GM18858 (cell line): Measurements from ENCODE around the gene C1QTNF1.

Source experiments
- ATAC-seq: cut with Tn5 transposase; IDR thresholded peaks from one replicate; pipeline ENCODE4 v1.9.1; 2021; ENCODE audit not compliant: unreplicated experiment

C1QTNF1 gene, protein sequence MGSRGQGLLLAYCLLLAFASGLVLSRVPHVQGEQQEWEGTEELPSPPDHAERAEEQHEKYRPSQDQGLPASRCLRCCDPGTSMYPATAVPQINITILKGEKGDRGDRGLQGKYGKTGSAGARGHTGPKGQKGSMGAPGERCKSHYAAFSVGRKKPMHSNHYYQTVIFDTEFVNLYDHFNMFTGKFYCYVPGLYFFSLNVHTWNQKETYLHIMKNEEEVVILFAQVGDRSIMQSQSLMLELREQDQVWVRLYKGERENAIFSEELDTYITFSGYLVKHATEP

GRCh38 chr17:79023886-79024771 is at the start of gene C1QTNF1:
TSS of gene C1QTNF1 (plus strand) at chr17:79024169. CDS start at chr17:79043969, 19,800 bp downstream.
- ATAC-seq = no peak

DNA sequence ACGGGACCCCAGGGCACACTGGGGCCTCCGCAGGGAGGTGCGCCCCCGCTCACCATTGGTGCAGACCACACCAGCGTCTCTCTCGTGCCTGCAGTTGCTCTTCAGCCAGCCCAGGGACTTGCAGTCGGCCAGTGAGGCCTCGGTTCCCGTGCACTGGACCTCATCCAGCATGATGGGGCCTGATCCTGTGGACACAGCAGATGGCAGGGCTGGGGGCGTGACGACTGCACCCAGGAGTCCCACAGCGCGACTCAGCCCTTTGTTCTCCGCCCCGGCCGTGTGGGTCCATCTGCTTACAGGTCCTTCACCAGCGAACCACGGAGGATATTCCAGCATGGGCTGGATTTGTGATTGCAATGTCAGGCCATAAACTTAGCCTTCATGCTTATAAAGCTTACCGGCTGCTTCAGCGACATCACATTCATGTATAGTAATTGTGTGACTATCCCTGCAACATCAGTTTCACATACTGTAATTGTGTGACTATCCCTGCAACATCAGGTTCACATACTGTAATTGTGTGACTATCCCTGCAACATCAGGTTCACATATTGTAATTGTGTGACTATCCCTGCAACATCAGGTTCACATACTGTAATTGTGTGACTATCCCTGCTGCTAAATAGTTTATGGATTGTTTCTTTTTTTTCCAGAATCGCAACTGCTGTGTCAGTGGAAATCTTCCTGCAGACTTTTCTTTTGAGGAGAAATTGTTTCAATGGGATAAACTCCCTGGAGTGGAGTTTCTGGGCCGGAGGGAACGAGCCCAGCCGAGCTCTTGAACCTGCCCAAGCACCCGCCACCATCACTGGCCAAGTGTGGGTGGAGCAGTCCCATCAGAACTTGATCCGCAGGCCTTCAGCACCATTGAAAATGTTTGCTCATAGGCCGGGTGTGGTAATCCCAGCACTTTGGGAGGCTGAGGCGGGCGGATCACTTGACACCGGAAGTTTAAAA is 49.1 kb upstream of the C1QTNF1 start:
- no peak for ATAC-seq

- ATAC-seq = no peak
Measured at GRCh38 chr17:78976907-78977680, 46.9 kb upstream of the C1QTNF1 start.

DNA sequence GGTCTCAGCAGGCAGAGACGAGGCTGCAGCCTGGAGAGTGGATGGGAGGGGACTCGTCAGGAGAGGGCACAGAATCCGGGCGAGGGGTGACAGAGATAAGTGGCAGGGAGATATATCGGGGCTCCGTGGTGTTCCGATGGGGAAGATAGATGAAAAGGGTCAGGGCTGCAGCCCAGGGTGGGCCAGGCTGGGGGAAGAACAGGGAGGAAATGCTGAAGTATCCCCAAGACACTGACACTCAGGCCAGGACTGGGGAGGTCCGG is 46.4 kb upstream of the C1QTNF1 start:
- ATAC-seq = no peak

GRCh38 chr17:78977997-78978973 is 45.7 kb upstream of the C1QTNF1 start:
- no peak for ATAC-seq

- ATAC-seq = no peak
Measured at GRCh38 chr17:78979780-78980623, 44.0 kb upstream of the C1QTNF1 start, which contains the start of gene LGALS3BP. TSS of gene LGALS3BP (minus strand) at chr17:78979923. CDS start at chr17:78977191, 2,732 bp downstream.

DNA sequence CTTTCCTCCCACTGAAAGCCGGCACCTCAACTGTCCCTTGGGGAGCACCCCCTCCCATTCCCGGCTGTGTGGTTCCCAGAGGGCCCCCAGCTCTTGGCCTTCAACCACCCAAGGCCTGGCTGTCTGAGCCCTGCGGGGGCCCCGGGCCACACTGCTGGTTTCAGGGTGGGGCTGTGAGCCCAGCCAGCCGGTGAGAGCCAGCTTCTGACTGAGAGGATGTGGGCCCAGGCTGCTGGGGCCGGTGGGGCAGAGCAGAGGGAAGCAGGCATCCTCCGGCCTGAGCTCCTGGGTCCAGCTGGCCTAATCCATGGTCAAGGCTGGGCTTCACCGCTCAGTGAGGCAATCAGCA is 43.4 kb upstream of the C1QTNF1 start:
- ATAC-seq = no peak

DNA sequence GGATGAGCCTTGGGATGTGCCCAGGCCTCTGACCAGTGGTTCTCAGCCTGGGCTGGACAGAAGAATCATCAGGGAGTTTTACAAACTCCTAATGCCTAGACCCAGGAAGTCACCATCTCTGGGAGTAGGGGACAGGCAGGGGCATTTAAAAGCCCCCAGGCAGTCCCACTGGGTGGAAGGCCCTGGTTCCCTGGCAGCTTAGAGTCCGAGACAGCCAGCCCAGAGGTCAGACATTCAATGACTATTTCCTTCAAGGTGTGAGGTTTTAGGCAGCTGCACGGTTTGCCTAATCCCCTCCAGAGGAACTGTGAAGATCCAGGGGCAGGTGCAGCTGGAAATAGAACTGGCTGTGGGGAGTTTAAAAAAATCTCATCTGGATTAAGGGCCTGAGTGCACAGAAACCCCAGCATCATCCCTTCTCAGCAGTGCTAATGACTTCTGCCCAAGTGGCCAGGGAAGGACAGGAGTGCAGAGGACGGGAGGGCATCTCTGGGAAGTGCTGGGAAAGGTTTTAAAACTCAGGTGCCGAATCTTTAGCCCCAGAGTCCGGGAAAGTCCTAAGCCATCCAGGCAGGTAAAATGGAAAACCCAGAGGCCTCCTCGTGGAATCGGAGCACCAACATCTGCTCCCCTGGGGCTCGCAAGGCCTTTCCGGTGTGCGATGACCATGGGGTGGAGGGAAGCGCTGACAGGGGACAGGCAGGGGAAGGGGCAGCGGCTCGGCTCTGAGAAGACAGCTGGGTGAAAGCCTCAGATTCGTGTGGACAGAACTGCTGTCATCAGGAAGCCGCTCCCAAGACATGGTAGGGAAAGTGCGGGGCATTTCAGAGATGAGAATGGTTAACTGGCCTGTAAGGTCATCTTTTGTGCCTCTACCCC is 42.7 kb upstream of the C1QTNF1 start:
- no peak for ATAC-seq

GRCh38 chr17:78985395-78985794 is 38.6 kb upstream of the C1QTNF1 start:
- ATAC-seq = no peak

- ATAC-seq = no peak
Measured at GRCh38 chr17:78986048-78986648, 37.8 kb upstream of the C1QTNF1 start.

- no peak for ATAC-seq
Measured at GRCh38 chr17:78986649-78987328, 37.2 kb upstream of the C1QTNF1 start.

DNA sequence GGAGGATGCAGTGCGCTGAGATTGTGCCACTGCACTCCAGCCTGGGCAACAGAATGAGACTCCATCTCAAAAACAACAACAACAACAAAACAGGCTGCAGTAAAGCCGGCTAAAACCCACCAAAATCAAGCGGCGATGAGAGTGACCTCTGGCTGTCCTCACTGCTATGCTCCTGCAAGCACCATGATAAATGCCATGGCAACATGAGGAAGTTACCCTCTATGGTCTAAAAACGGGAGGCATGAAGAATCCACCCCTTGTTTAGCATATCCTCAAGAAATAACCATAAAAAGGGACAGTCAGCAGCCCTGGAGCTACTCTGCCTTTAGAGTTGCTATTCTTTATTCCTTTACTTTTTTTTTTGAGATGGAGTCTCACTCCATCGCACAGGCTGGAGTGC is 35.8 kb upstream of the C1QTNF1 start:
- ATAC-seq = no peak

GRCh38 chr17:78990349-78991016 is 33.5 kb upstream of the C1QTNF1 start:
- no peak for ATAC-seq

- ATAC-seq = no peak
Measured at GRCh38 chr17:78991017-78991738, 32.8 kb upstream of the C1QTNF1 start.

DNA sequence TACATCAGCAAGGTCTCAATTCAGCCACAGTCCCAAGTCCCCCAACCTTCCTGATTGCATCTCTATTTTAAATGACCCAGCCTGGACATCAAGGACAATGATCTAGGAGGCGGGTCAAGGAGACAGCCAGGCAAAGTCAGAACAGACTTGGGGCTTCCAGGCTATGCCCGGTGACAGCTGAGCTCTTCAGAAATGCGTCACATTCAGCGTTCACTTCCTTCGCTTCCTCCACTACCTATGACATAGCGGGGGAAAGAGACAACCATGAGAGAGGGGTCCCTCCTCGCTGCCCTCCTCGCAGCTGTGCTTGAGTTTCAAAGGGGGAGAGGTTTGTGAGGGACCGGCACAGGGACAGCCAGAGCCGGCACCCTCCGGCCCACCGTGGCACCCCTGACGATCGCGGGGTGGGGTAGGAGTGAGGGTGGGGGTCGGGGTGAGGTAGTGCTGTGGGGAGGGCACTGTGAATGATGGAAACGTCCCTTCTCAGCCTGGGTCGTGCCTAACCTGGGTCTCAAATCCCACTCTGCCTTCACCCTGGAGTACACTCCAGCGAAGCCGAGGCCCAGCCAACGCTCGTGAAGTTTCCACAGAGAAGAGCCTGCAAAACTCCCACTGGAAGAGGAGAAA is 31.9 kb upstream of the C1QTNF1 start:
- ATAC-seq = no peak
